Measurements from ENCODE around the gene SRXN1.
"Not testable (repeated sequence)": the region's sequence is repeated elsewhere in the genome, so short reads cannot be mapped to it uniquely, and the experiment has no call there.

The SRXN1 gene

GRCh38 chr20:653110-653589 is at the start of gene SRXN1:
SRXN1 (minus strand) TSS chr20:653200; CDS start chr20:653185, 15 bp downstream.
- peak; percentile 59 to 84 (median 70) for DNase-seq (ENCODE audit: low read depth in 4 of 4, low spot score in 1 of 4)

- DNase-seq (ENCODE audit: low read depth in 4 of 4, low spot score in 1 of 4), result no peak
These were observed 48.6 kb upstream of the SRXN1 start for GRCh38 chr20:701401-702129.

GRCh38 chr20:699811-700338 is 46.9 kb upstream of the SRXN1 start:
- DNase-seq (ENCODE audit: low read depth in 4 of 4, low spot score in 1 of 4), result no peak

GRCh38 chr20:699342-699741 is 46.3 kb upstream of the SRXN1 start:
- DNase-seq (ENCODE audit: low read depth in 4 of 4, low spot score in 1 of 4), result no peak

GRCh38 chr20:698276-698675 is 45.3 kb upstream of the SRXN1 start:
- no peak for DNase-seq (ENCODE audit: low read depth in 4 of 4, low spot score in 1 of 4)

GRCh38 chr20:697826-698225 is 44.8 kb upstream of the SRXN1 start:
- no peak for DNase-seq (ENCODE audit: low read depth in 4 of 4, low spot score in 1 of 4)

- no peak for DNase-seq (ENCODE audit: low read depth in 4 of 4, low spot score in 1 of 4)
These were observed 42.3 kb upstream of the SRXN1 start for GRCh38 chr20:695165-695866.

- DNase-seq (ENCODE audit: low read depth in 4 of 4, low spot score in 1 of 4), result no peak
These were observed 41.5 kb upstream of the SRXN1 start for GRCh38 chr20:694496-694895.

GRCh38 chr20:693786-694185 is 40.8 kb upstream of the SRXN1 start:
- DNase-seq (ENCODE audit: low read depth in 4 of 4, low spot score in 1 of 4), result not testable (repeated sequence)

GRCh38 chr20:692044-692443 is 39.0 kb upstream of the SRXN1 start:
- DNase-seq (ENCODE audit: low read depth in 4 of 4, low spot score in 1 of 4), result no peak

- no peak for DNase-seq (ENCODE audit: low read depth in 4 of 4, low spot score in 1 of 4)
These were observed 36.9 kb upstream of the SRXN1 start for GRCh38 chr20:689947-690346.

GRCh38 chr20:689348-689747 is 36.3 kb upstream of the SRXN1 start:
- no peak for DNase-seq (ENCODE audit: low read depth in 4 of 4, low spot score in 1 of 4)

- no peak for DNase-seq (ENCODE audit: low read depth in 4 of 4, low spot score in 1 of 4)
These were observed 35.8 kb upstream of the SRXN1 start for GRCh38 chr20:688809-689212.

- no peak for DNase-seq (ENCODE audit: low read depth in 4 of 4, low spot score in 1 of 4)
These were observed 34.6 kb upstream of the SRXN1 start for GRCh38 chr20:687468-688203.

GRCh38 chr20:684676-685319 is 31.8 kb upstream of the SRXN1 start:
- DNase-seq (ENCODE audit: low read depth in 4 of 4, low spot score in 1 of 4), result no peak

- DNase-seq (ENCODE audit: low read depth in 4 of 4, low spot score in 1 of 4), result no peak
These were observed 29.1 kb upstream of the SRXN1 start for GRCh38 chr20:682123-682522.

GRCh38 chr20:680638-681187 is 27.7 kb upstream of the SRXN1 start:
- DNase-seq (ENCODE audit: low read depth in 4 of 4, low spot score in 1 of 4), result no peak

GRCh38 chr20:677957-678356 is 25.0 kb upstream of the SRXN1 start:
- DNase-seq (ENCODE audit: low read depth in 4 of 4, low spot score in 1 of 4), result no peak

- no peak for DNase-seq (ENCODE audit: low read depth in 4 of 4, low spot score in 1 of 4)
These were observed 24.0 kb upstream of the SRXN1 start for GRCh38 chr20:676967-677366.

- no peak for DNase-seq (ENCODE audit: low read depth in 4 of 4, low spot score in 1 of 4)
These were observed 23.4 kb upstream of the SRXN1 start for GRCh38 chr20:676315-676937.

Data from stimulated activated CD4-positive, alpha-beta T cell treated with anti-CD3 and anti-CD28 coated beads, Interleukin-1b, Interleukin-23, amount 100 ng/mL, for 24 hours (primary cell).